ENCODE results near the gene ECSIT.

Gene ECSIT

DNA sequence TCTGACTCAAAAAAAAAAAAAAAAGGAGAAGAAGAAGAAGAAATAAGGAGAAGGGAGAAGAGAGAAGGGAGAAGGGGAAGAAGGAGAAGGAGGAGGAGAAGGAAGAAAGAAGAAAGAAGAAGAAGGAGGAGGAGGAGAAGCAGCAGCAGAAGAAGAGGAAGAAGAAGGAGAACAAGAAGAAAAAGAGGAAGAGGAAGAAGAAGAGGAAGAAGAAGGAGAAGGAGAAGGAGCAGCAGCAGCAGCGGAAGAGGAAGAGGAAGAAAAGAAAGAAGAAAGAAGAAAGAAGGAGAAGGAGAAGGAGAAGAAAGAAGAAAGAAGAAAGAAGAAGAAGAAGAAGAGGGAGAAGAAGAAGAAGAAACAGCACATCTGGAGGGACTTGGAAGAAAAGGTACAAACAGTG lies 5.6 kb upstream of the ECSIT start:
- H3K9me3 Mint-ChIP-seq: no peaks in the 10 kb centered on the region
- H3K27me3 Mint-ChIP-seq (ENCODE audit: low read depth): peaks cover 26% of the 10 kb centered on the region
- TF ChIP-seq, protein P1, sequence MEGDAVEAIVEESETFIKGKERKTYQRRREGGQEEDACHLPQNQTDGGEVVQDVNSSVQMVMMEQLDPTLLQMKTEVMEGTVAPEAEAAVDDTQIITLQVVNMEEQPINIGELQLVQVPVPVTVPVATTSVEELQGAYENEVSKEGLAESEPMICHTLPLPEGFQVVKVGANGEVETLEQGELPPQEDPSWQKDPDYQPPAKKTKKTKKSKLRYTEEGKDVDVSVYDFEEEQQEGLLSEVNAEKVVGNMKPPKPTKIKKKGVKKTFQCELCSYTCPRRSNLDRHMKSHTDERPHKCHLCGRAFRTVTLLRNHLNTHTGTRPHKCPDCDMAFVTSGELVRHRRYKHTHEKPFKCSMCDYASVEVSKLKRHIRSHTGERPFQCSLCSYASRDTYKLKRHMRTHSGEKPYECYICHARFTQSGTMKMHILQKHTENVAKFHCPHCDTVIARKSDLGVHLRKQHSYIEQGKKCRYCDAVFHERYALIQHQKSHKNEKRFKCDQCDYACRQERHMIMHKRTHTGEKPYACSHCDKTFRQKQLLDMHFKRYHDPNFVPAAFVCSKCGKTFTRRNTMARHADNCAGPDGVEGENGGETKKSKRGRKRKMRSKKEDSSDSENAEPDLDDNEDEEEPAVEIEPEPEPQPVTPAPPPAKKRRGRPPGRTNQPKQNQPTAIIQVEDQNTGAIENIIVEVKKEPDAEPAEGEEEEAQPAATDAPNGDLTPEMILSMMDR (IDR thresholded peaks at IDR 0.05; ENCODE audit: unreplicated experiment in 3 of 3): no peak

DNA sequence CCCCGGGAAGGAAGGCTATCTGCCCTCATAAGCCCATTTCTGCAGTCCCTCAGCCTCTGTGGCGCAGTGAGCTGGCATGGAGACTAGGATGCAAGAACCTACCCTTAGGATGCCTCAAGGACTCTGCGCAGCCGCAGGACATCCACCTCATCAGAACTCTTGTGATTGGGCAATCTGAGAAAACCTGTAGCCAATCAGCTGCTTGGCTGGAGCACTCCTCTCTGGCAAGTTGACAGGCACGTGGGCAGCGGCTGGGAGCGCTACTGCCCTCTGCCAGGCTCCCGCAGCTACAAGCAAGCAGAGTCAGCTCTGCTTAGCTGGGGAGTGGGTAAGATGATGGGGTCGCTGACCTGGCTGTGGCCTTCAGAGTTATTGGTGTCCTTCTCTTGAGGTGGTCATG lies 1.5 kb upstream of the ECSIT start:
- Mint-ChIP-seq H3K27ac (peak overlapping the region in 1 of 3 experiments; percentile 31), H3K4me3 (peak overlapping the region; percentile 19 to 61 (median 61)), H3K36me3 (ENCODE audit: low read depth) (no peaks in the 10 kb centered on the region), H3K9me3 (no peaks in the 10 kb centered on the region), H3K4me1 (peaks cover 16% of the 10 kb centered on the region), H3K27me3 (ENCODE audit: low read depth) (peaks cover 15% of the 10 kb centered on the region)
- TF ChIP-seq, protein P1 (IDR thresholded peaks at IDR 0.05; ENCODE audit: unreplicated experiment in 3 of 3): peak in 1 of 3 experiments; percentile 10

More for the DNA sequence above, 5.6 kb upstream of the ECSIT start:
- H3K4me1 Mint-ChIP-seq: peaks cover 18% of the 10 kb centered on the region
- H3K27ac Mint-ChIP-seq: peak overlapping the region in 1 of 3 experiments; percentile 60
- H3K36me3 Mint-ChIP-seq (ENCODE audit: low read depth): no peaks in the 10 kb centered on the region
- peak overlapping the region in 2 of 3 experiments; percentile 34 to 46 for H3K4me3 Mint-ChIP-seq

DNA sequence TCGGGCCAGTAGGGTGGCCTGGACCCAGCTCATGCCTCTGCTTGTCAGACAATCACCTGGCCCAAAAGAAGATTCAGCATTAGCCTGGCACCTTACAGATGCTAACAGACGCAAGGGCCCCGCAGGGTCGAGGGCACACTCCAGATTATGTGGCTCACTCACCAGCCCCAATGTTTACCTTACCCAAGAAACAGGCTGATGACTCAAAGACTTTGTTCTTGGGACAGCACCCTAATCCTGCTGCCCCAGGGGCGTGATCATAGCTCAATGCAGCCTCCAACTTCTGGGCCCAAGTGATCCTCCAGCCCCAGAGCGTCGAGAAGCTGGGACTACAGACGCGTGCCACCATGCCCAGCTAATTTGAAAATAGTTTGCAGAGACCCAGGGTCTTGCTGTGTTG lies 9.8 kb downstream of the ECSIT start:
- H3K4me1 Mint-ChIP-seq: no peaks in the 10 kb centered on the region
- TF ChIP-seq, protein P1 (IDR thresholded peaks at IDR 0.05; ENCODE audit: unreplicated experiment in 3 of 3): no peak
- H3K27ac Mint-ChIP-seq: no peak overlapping the region
- H3K4me3 Mint-ChIP-seq: no peak overlapping the region
- no peaks in the 10 kb centered on the region for H3K27me3 Mint-ChIP-seq (ENCODE audit: low read depth)
- peaks cover 21% of the 10 kb centered on the region for H3K36me3 Mint-ChIP-seq (ENCODE audit: low read depth)
- H3K9me3 Mint-ChIP-seq: no peaks in the 10 kb centered on the region

DNA sequence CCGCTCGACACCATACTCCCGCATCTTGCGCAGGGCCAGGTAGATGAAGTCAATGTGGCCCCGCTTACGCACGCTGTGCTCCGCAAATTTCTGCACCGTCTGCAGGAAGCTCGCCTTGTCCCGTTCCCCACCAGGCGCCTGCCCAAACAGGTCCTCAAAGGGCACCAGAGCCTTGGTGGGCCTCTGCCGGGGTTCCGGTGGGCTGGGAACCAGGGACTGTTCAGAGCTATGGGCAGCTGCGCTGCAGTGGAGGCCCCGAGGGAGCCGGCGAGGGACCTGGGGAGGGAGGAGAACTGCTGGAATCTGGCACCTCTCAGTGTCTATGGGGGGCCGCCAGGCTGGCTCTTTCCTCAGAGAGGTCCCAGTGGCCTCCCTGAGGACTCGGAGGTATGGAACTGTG lies 15.0 kb downstream of the ECSIT start:
- Mint-ChIP-seq H3K4me1 (no peaks in the 10 kb centered on the region), H3K27me3 (ENCODE audit: low read depth) (no peaks in the 10 kb centered on the region), H3K9me3 (no peaks in the 10 kb centered on the region), H3K36me3 (ENCODE audit: low read depth) (peaks cover 21% of the 10 kb centered on the region), H3K4me3 (no peak overlapping the region), H3K27ac (no peak overlapping the region)
- TF ChIP-seq, protein P1 (IDR thresholded peaks at IDR 0.05; ENCODE audit: unreplicated experiment in 3 of 3): no peak

DNA sequence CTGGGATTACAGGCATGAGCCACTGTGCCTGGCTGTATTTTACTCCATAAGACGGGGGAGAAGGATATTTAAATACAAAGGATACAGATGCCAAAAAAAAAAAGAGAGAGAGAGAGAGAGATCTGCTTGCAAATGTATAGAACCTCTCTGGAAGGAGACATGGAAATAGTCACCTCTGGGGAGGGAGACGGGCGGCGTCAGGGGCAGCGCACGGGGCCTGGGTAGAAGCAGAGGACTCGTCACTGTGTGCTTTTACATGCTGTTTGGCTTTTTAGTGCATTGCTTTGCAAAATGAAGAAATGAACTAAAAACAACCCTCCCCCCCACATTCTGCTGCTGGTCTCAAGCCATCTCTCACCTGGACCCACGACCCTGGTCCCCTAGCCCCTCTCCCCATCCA lies 18.5 kb downstream of the ECSIT start:
- Mint-ChIP-seq H3K36me3 (ENCODE audit: low read depth) (peaks cover 14% of the 10 kb centered on the region), H3K27ac (no peak overlapping the region), H3K9me3 (no peaks in the 10 kb centered on the region), H3K27me3 (ENCODE audit: low read depth) (no peaks in the 10 kb centered on the region), H3K4me3 (no peak overlapping the region), H3K4me1 (peaks cover 5% of the 10 kb centered on the region)
- TF ChIP-seq, protein P1 (IDR thresholded peaks at IDR 0.05; ENCODE audit: unreplicated experiment in 3 of 3): no peak

DNA sequence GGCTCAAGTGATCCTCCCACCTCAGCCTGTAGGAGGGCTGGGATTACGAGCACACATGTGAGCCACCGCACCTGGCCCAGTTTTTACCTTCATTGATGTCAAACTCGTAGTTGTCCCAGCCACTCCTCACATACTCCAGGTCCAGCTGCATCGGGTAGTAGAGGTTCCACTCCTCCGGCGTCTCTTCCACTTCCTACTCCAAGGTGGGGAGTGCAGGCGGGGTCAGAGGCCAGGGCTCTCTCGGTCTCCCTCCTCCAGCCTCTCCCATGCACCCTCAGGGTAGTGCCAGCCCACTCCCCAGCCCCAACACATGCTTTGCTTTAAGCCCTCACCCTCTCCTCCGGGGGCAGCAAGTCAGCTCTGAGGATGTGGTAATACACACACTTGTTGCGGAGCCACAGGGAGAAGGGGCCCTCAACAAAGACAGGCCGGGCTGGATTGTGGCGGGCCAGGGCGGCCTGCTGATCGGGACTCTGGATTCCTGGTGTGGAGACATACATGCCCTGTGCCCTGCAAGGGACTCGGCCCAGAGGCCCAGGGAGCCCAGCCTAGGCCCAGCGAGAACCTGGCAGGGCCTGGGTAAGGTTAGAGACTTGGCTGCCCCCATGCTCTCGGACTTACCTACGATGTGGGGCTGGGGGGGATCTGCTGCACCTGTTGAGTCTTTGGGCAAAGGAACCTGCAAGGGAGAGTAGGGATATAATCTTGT lies 21.4 kb downstream of the ECSIT start:
- TF ChIP-seq, protein P1 (IDR thresholded peaks at IDR 0.05; ENCODE audit: unreplicated experiment in 3 of 3): no peak
- peaks cover 14% of the 10 kb centered on the region for H3K36me3 Mint-ChIP-seq (ENCODE audit: low read depth)
- H3K4me1 Mint-ChIP-seq: peaks cover 9% of the 10 kb centered on the region
- no peaks in the 10 kb centered on the region for H3K27me3 Mint-ChIP-seq (ENCODE audit: low read depth)
- no peaks in the 10 kb centered on the region for H3K9me3 Mint-ChIP-seq
- peak overlapping the region; percentile 88 to 89 (median 89) for H3K4me3 Mint-ChIP-seq
- H3K27ac Mint-ChIP-seq: no peak overlapping the region

Measured in nephron (organoid).